ENCODE measurements around the gene ALOXE3.

The ALOXE3 gene

DNA sequence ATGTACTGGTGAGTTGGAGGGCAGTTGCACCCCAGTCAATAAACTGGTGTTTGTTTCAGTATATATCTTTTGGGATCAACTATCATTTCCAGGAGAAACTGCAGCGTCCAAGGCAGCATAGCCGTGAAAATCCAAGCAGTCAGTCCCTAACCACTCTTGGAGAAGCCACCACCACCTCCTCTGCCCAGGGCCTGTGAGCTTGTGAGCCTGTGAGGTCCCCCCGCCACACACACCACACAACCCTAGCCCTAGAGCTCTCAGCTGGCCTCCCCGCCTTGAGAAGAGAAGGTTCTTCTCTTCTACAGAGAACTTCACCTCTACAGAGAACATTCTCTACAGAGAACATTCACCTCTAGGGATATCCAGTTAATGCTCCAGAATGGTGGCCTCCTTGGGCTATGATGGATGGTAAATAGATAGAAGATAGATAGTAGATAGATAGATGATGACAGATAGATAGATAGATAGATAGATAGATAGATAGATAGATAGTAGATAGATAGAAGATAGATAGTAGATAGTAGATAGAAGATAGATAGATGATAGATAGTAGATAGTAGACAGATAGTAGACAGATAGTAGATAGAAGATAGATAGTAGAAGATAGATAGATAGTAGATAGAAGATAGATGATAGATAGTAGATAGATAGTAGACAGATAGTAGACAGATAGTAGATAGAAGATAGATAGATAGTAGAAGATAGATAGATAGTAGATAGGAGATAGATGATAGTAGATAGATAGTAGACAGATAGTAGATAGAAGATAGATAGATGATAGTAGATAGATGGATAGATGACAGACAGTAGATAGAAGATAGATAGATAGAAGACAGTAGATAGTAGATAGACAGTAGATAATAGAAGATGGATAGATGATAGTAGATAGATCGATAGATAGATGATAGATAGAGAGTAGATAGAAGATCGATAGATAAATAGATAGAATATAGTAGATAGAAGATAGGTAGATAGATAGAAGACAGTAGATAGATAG lies 65.8 kb downstream of the ALOXE3 start:
- DNase-seq (ENCODE audit: low read depth in 2 of 2) = no peak

- DNase-seq (ENCODE audit: low read depth in 2 of 2) = no peak
These were observed 66.5 kb downstream of the ALOXE3 start for GRCh38 chr17:8051831-8052230.

- no peak for DNase-seq (ENCODE audit: low read depth in 2 of 2)
These were observed 69.6 kb downstream of the ALOXE3 start for GRCh38 chr17:8048736-8049135.

DNA sequence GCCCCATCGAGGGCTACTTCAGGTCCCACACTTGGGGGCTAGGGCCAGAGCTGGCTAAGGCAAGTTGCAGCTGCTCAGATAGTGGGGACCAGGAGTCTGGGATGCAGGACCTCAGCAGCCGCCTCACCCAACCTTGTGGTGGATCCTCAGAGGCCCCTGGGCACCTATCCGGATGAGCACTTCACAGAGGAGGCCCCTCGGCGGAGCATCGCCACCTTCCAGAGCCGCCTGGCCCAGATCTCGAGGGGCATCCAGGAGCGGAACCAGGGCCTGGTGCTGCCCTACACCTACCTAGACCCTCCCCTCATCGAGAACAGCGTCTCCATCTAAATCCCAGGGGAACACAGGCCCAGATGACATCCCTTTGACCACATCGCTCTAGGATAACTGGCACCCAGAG lies 70.1 kb downstream of the ALOXE3 start:
- DNase-seq (ENCODE audit: low read depth in 2 of 2) = no peak

GRCh38 chr17:8047769-8048110 lies 70.6 kb downstream of the ALOXE3 start:
- DNase-seq (ENCODE audit: low read depth in 2 of 2) = no peak

DNA sequence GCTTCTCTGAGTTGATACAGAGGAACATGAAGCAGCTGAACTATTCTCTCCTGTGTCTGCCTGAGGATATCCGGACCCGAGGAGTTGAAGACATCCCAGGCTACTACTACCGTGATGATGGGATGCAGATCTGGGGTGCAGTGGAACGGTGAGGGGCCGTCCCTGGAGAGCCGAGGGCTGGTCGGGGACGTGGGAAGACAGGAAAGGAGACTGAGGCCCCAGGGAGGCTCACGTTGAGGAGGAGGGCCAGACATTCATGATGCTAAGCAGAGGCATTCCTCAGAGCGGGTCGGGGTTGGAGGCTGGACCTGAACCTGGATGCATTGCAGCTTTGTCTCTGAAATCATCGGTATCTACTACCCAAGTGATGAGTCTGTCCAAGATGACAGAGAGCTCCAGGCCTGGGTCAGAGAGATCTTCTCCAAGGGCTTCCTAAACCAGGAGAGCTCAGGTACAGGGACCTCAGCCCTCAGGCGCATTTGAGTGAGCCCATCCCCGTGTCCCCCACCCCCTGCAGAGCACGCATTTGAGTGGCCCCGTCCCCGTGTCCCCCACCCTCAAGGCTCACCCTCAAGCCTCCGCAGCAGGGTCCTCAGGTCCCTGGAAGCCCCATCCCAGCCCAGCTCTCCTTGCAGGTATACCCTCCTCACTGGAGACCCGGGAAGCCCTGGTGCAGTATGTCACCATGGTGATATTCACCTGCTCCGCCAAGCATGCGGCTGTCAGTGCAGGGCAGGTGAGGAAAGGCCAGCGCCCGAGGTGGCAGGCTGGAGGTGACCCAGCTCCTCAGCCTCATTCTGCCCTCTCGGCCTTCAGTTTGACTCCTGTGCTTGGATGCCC lies 71.2 kb downstream of the ALOXE3 start:
- no peak for DNase-seq (ENCODE audit: low read depth in 2 of 2)

GRCh38 chr17:8046306-8046928 lies 71.9 kb downstream of the ALOXE3 start:
- no peak for DNase-seq (ENCODE audit: low read depth in 2 of 2)

Data from fibroblast of skin of left biceps (primary cell).